ENCODE measurements around the gene CCDC74A.
"Not testable (repeated sequence)": the region's sequence is repeated elsewhere in the genome, so short reads cannot be mapped to it uniquely, and the experiment has no call there.

Gene CCDC74A

DNA sequence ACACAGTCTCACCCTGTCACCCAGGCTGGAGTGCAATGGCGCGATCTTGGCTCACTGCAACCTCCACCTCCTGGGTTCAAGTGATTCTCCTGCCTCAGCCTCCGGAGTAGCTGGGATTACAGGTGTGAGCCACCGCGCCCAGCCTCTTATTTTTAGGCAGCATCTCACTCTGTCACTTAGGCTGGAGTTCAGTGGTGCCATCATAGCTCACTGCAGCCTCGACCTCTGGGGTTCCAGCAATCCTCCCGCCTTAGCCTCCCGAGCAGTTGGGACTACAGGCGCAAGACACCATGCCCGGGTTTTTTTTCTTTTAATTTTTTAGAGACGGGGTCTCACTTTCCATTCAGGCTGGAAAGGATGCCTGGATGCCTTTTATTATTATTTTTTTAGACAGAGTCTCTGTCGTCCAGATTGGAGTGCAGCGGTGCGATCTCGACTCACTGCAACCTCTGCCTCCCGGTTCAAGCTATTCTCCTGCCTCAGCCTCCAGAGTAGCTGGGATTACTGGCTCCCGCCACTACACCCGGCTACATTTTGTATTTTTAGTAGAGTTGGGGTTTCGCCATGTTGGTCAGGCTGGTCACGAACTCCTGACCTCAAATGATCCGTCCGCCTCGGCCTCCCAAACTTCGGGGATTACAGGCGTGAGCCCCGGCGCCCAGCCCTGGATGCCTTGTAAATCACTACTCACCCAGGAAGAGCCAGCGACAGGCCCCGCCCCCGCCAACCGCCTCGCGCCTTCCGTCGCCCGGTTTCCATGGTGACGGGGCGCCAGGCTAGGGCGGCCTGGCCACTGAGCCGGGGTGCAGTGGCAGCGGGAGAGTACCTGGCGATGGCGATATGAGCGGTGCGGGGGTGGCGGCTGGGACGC, at the start of gene CCDC74A:
Gene CCDC74A, plus strand, starts transcription at position 758 of the 871 bp plus-strand sequence. Its CDS starts 83 bp downstream, at position 841.
- not testable (repeated sequence) for DNase-seq (ENCODE audit: low read depth)
- H3K4me3 ChIP-seq (ENCODE audit: low read length) = peak within 1 kb of the TSS; percentile 42

DNA sequence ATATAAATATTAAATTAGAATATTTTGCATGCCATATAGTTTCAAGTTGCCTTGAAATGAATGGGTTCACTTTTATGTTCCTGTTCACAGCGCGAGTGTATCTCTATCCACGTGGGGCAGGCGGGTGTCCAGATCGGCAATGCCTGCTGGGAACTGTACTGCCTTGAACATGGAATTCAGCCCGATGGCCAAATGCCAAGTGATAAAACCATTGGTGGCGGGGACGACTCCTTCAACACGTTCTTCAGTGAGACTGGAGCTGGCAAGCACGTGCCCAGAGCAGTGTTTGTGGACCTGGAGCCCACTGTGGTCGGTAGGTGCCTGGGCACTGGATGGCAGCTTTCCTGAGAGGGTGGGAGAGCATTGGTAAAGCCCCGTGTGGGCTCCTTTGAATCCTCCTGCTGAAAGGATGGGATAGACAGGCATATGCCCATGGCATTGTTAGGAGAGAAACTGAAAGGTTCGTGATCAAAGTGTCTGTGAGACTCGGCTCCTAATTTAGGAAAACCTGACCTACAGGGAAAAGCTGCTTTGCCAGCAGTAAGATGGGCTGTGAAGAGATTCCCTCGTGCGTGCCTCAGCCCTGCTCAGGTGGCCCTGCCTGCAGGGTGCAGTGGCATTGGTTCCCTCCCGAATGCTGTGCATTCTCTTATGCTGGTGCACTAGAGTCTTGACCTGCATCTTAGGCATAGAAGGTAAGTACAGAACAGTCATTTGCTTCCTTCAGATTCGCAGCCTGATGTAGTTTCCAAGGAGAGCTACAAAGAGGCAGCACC, 49.4 kb upstream of the CCDC74A start:
- not testable (repeated sequence) for H3K4me3 ChIP-seq (ENCODE audit: low read length); DNase-seq (ENCODE audit: low read depth)

DNA sequence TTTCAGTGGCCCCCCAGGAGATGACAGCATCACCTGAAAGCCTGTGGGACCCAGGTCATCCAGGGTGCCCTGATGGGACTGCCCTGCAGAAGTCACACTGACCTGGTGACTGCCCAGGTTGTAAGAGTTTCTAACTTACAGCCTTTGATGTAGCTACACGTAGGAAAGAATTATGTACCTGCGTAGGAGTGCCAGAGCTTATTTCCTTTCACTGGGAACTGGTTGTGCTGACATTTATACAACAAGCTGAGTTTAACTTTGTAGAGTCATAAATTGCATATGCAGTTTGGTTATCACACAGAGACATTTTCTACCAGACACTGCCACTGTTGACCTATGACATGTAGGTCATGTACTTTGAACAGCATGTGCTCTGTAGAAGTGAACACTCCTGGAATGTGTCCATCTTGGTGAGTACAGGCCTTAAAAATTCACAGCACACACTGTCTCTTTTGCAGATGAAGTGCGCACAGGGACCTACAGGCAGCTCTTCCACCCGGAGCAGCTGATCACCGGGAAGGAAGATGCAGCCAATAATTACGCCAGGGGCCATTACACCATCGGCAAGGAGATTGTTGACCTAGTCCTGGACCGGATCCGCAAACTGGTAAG, 48.7 kb upstream of the CCDC74A start:
- DNase-seq (ENCODE audit: low read depth); H3K4me3 ChIP-seq (ENCODE audit: low read length): not testable (repeated sequence)

DNA sequence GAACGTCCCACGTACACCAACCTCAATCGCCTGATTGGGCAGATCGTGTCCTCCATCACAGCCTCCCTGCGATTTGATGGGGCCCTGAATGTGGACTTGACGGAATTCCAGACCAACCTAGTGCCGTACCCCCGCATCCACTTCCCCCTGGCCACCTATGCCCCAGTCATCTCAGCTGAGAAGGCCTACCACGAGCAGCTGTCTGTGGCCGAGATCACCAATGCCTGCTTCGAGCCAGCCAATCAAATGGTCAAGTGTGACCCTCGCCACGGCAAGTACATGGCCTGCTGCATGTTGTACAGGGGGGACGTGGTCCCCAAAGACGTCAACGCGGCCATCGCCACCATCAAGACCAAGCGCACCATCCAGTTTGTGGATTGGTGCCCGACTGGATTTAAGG, 47.3 kb upstream of the CCDC74A start:
- H3K4me3 ChIP-seq (ENCODE audit: low read length); DNase-seq (ENCODE audit: low read depth): not testable (repeated sequence)

- H3K4me3 ChIP-seq (ENCODE audit: low read length); DNase-seq (ENCODE audit: low read depth): not testable (repeated sequence)
Measured at GRCh38 chr2:131482506-131483155, 45.1 kb upstream of the CCDC74A start.

DNA sequence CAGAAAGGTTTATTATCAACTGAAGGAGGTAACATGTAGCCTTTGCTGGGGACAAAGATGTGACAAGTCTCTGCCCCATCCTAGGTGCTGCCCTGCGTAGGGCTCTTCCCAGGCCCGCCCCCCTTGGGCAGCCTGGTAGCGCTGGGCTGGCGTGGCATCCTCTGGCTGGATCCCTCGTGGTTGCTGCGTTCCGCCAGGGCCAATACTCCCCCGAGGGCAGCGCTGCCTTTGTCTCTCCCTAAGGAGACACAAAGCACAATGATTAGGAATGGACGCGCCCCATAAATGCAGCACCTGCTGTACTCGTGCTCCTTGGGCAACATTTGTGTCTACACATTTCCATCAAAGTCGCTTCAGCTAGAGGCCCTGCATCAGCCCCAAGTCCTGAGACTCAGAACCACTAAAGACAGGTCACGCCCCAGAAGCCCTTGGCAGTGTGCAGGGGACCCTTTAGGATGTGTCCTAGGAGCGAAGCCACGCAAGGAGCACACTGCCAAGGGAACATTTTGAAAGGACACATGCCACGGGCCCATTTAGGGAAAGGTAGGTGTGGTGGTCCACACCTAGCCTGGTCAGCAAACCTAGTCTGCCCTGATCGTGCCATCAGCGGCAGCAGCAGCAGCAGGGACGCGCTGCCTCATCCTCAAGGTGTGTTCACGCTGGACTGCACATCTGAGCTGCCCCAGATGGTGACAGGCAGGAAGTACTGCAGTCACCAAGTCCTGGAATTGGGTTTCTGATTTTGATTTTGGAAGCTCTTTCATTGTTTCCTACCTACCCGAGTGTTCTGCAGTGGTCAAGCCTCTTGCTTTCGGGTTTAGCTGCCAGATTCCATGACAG, 43.5 kb upstream of the CCDC74A start:
- H3K4me3 ChIP-seq (ENCODE audit: low read length); DNase-seq (ENCODE audit: low read depth): not testable (repeated sequence)

DNA sequence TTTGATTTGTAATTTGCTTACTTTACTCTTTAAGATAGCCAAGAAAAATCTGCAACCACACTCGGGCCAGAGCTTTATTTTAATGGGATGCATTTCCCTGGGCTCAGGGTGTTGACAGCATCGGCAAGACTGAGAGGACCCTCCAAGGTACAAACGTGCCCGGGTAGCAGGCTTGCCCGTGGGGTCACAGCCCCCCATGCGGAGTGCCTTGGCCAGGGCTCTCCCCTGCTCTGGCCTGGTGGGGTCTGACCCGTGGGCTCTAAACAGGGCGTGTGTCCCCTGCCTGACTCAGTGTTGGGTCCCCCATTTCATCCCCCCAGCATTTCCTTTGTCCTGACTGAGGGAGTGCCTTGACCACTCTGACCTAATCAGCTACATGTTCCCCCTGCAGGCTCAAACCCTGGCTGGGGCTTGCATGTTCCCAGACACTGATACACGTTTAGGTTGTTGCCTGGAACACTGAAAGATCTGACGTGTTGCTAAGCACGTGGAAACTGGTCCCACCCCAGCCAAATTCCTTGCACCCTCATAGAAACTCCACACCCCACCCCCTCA, 42.7 kb upstream of the CCDC74A start:
- not testable (repeated sequence) for DNase-seq (ENCODE audit: low read depth); H3K4me3 ChIP-seq (ENCODE audit: low read length)

- H3K4me3 ChIP-seq (ENCODE audit: low read length); DNase-seq (ENCODE audit: low read depth): not testable (repeated sequence)
Measured at GRCh38 chr2:131486201-131486902, 41.3 kb upstream of the CCDC74A start.

GRCh38 chr2:131488306-131489205, 39.1 kb upstream of the CCDC74A start:
- DNase-seq (ENCODE audit: low read depth) = no peak
- TF ChIP-seq CTCF (conservative IDR thresholded peaks at IDR 0.05; ENCODE audit: low read depth, low read length) = no peak
- no peak overlapping the region for H3K4me3 ChIP-seq (ENCODE audit: low read length)

DNA sequence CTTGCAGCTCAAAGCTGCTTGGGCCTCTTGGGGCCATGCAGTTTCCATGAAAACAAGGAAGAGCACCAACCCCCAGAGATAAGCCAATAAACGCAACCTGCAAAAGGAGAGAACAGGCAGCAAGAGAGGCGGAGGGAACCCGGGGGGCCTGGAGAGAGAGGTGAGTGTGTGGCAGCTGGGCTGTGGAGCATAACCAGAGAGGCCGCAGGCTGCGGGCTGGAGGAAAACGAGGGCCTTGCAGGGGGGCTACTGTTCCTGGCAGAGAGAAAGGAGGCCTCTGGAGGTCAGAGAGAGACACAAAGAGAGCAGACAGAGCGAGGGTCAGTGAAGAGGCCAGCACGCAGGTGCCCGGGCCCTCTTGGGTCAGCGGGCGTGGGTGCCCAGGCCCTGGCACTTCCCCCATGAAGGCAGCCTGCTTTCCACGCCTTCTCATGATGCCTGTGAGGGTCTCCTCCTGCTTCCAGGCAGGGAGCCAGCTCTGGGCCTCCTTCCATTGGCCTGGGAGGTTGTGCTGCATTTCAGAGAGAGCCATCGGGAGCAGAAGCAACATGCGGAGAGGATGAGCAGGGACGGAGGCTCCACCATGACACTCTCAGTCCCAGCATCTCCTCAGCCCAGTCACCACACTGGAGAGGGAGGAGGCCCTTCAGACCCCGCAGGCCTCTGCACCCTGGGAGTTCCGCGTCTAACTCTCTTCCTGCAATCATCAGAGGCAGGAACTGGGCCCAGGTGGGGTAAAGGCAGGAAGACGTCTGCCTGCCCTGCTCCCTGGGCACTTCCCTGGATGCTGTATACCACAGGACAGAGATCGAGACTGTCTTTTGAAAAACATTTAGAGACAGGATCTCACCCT, 36.8 kb upstream of the CCDC74A start:
- peak overlapping the region; percentile 51 for H3K4me3 ChIP-seq (ENCODE audit: low read length)
- DNase-seq (ENCODE audit: low read depth) = not testable (repeated sequence)

GRCh38 chr2:131491469-131491836, 36.2 kb upstream of the CCDC74A start:
- peak overlapping the region; percentile 51 for H3K4me3 ChIP-seq (ENCODE audit: low read length)
- DNase-seq (ENCODE audit: low read depth) = not testable (repeated sequence)

- not testable (repeated sequence) for DNase-seq (ENCODE audit: low read depth)
- H3K4me3 ChIP-seq (ENCODE audit: low read length) = peak within 1 kb of the TSS; percentile 85
Measured at GRCh38 chr2:131492015-131492417, 35.7 kb upstream of the CCDC74A start, which contains the start of gene MZT2A. MZT2A (minus strand) TSS chr2:131492397; CDS start chr2:131492376, 21 bp downstream.
